Fibroblast of pulmonary artery (primary cell): ENCODE data around the gene FAM20A.

Experiments used
- DNase-seq: peaks from one replicate; pipeline ENCODE4 v3.0.0-alpha.2; 2010; ENCODE audit warnings: low read depth
- H3K4me3 ChIP-seq: replicated peaks from 2 replicates; pipeline ENCODE4 v1.5.1; 2011; ENCODE audit warnings: low read depth, mild to moderate bottlenecking, control low read depth, low read length, moderate library complexity
- CTCF ChIP-seq: IDR thresholded peaks from 2 replicates; pipeline ENCODE4 v1.5.1; 2011; ENCODE audit warnings: mild to moderate bottlenecking, control low read depth, low read length, inconsistent platforms; ENCODE audit errors: missing control alignments

Gene FAM20A

GRCh38 chr17:68568581-68568980 lies 32.6 kb downstream of the FAM20A start:
- H3K4me3 ChIP-seq: no peak overlapping the region
- no peak for TF ChIP-seq CTCF
- no peak for DNase-seq

- no peak for DNase-seq
- no peak overlapping the region for H3K4me3 ChIP-seq
- no peak for TF ChIP-seq CTCF
These were observed 33.6 kb downstream of the FAM20A start for GRCh38 chr17:68567581-68567980.

- no peak overlapping the region for H3K4me3 ChIP-seq
- no peak for DNase-seq
- TF ChIP-seq CTCF: no peak
These were observed 34.1 kb downstream of the FAM20A start for GRCh38 chr17:68567035-68567434.

DNA sequence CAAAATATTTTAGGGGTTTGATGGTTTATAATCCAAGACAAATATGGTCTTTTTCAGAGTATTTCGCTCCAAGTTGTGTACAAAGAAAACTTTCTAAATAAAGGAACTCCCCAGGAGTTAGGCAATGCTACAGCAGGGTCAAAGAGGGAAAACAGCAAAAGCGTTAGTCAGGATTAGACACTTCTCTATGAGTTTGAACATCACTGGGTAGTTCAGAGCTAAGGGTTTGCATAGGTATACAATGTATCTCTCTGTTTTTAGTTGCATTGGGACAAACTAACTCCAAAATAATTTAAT lies 34.8 kb downstream of the FAM20A start:
- DNase-seq: peak; percentile 13
- TF ChIP-seq CTCF: no peak
- H3K4me3 ChIP-seq: no peak overlapping the region

DNA sequence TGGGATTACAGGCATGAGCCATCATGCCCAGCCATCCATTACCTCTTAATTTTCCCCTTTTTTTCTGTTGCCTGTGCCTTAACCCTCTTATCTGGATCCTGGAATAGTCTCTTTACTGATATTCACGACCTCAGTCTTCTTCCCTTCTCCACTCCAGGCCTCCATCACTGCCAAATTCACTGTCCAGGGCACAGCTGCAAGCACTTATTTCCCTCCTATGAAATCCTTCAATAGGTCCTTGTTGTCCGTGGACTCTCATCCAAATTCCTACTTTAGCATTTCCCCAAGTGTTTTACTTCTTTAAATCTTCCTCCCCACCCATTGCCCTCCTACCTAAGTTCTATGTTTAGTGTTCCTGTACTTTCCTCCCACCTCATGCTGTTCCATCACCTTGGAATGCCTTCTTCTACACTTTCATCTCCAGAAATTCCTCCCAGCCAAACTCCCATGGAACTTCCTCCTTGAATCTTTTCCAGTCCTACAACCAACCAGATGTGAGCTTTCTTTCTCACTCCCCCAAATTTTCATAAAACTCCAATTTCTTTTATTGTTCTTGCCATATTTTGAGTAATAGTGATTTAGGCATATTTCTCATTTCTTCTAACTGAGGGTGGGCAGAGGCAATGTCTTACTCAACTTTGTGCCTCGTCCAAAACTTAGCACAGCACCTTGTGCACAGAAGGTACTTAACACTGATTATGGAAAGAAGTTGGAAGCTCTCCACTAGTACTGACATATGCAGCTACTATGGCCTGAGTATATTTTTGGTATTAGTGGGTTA lies 35.3 kb downstream of the FAM20A start:
- DNase-seq: no peak
- TF ChIP-seq CTCF: no peak
- no peak overlapping the region for H3K4me3 ChIP-seq

DNA sequence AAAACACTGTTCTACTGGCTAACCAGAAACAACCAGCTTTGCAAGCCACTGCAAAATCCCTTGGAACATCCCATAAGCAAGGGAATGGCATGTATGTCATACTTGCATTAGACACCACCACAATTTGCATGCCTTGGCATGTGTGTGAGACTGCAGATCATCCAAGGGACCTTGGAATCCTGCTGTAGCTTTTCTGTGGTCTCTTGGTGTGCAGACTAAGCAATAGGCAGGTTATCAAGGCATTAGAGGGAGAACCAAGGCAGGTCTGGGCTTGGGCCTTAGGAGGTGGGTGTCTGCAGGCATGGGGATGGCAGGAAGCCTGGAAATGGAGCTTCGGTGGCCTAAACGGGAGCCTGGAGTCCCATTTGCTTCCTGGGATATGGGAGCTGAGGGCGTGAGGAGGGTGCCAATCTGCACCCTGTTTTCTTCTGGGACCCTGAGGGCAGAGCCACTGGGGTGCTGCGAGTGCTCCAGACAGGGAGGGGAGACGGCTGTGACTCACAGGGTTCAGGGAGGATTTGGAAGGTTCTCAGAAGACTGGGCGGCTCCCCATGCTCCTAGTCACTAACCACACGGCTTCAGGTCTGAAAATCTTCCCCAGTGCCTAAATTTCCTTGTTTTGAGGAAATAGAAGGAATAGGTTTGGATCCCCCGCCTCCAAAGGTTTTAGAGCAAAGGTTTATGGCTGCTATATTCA lies 36.6 kb downstream of the FAM20A start:
- DNase-seq: no peak
- H3K4me3 ChIP-seq: no peak overlapping the region
- no peak for TF ChIP-seq CTCF

- DNase-seq: no peak
- H3K4me3 ChIP-seq: no peak overlapping the region
- no peak for TF ChIP-seq CTCF
These were observed 38.4 kb downstream of the FAM20A start for GRCh38 chr17:68562736-68563135.
